ENCODE measurements around the gene SCLT1.

The SCLT1 gene

GRCh38 chr4:128848461-128848860, 244.9 kb downstream of the SCLT1 start:
- TF ChIP-seq, protein P1, sequence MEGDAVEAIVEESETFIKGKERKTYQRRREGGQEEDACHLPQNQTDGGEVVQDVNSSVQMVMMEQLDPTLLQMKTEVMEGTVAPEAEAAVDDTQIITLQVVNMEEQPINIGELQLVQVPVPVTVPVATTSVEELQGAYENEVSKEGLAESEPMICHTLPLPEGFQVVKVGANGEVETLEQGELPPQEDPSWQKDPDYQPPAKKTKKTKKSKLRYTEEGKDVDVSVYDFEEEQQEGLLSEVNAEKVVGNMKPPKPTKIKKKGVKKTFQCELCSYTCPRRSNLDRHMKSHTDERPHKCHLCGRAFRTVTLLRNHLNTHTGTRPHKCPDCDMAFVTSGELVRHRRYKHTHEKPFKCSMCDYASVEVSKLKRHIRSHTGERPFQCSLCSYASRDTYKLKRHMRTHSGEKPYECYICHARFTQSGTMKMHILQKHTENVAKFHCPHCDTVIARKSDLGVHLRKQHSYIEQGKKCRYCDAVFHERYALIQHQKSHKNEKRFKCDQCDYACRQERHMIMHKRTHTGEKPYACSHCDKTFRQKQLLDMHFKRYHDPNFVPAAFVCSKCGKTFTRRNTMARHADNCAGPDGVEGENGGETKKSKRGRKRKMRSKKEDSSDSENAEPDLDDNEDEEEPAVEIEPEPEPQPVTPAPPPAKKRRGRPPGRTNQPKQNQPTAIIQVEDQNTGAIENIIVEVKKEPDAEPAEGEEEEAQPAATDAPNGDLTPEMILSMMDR (IDR thresholded peaks at IDR 0.05; ENCODE audit: low read depth, low read length) = no peak

GRCh38 chr4:128847082-128847724, 246.1 kb downstream of the SCLT1 start:
- TF ChIP-seq, protein P1 (IDR thresholded peaks at IDR 0.05; ENCODE audit: low read depth, low read length) = no peak
- H3K4me3 ChIP-seq (ENCODE audit: low read depth, low read length) = no peak overlapping the region

More at GRCh38 chr4:128848461-128848860, 244.9 kb downstream of the SCLT1 start:
- no peak overlapping the region for H3K4me3 ChIP-seq (ENCODE audit: low read depth, low read length)

- TF ChIP-seq, protein P1 (IDR thresholded peaks at IDR 0.05; ENCODE audit: low read depth, low read length) = no peak
- H3K4me3 ChIP-seq (ENCODE audit: low read depth, low read length) = no peak overlapping the region
These were observed 247.3 kb downstream of the SCLT1 start for GRCh38 chr4:128846063-128846462.

DNA sequence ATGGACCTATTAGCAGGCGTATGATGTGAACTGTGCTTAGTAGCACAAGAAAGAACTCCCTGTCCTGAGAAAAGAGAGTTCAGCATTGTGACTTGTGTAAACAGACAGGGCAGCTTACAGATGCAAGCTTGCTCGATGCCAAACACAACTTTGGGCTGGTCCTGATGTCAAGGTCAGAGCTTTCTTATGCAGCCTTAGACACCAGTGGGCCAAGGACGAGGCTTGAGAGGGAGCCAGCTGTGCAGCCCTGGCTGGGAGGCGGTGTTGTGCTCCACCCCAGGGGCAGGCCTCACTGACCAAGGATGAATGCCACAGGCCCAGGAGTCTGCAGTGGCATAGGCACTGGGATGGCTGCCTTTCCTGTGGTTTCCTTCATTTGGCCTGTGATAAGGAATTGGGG, 248.4 kb downstream of the SCLT1 start:
- TF ChIP-seq, protein P1 (IDR thresholded peaks at IDR 0.05; ENCODE audit: low read depth, low read length) = no peak
- no peak overlapping the region for H3K4me3 ChIP-seq (ENCODE audit: low read depth, low read length)

DNA sequence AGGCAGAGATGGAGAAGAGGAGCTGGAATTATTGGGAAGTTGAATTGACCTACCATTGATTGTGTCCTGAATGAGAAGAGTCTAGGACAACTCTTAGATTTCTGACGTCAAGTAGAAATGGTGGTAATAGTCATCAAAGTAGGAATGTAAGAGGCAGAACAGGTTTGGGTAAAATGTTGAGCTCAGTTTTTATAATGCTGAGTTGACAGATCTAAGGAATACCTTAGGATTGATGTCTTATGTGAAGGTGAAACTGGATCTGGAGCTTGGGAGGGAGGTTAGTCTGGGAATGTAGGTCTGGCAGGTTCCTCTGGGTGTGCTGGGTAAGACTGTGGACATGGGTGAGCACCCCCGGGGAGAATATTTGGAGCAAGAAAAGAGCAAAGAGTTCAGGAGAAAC, 251.9 kb downstream of the SCLT1 start:
- TF ChIP-seq, protein P1 (IDR thresholded peaks at IDR 0.05; ENCODE audit: low read depth, low read length) = no peak
- H3K4me3 ChIP-seq (ENCODE audit: low read depth, low read length) = no peak overlapping the region

GRCh38 chr4:128840711-128841318, 252.5 kb downstream of the SCLT1 start:
- TF ChIP-seq, protein P1 (IDR thresholded peaks at IDR 0.05; ENCODE audit: low read depth, low read length) = no peak
- H3K4me3 ChIP-seq (ENCODE audit: low read depth, low read length) = no peak overlapping the region

GRCh38 chr4:128837679-128838078, 255.7 kb downstream of the SCLT1 start:
- H3K4me3 ChIP-seq (ENCODE audit: low read depth, low read length) = no peak overlapping the region
- TF ChIP-seq, protein P1 (IDR thresholded peaks at IDR 0.05; ENCODE audit: low read depth, low read length) = no peak
